Caco-2 (cell line): Measurements from ENCODE around the gene FAT2. TPM values are rescaled to one million over a fixed set of nuclear protein-coding genes. Genes with fewer than 3 reads are reported as not detected.
A peak's percentile ranks its signal among the peaks of the same experiment; 100 is the strongest.

Source experiments
- Bru-seq: library from RNA; stranded (reverse); fragments of 400-500 nt; gene quantifications from one replicate; lab custom pipeline; 2021; lab: Mats Ljungman, UMichigan
- BruChase-seq, 2 experiments: library from RNA; stranded (reverse); fragments of 400-500 nt; gene quantifications; one replicate each; lab custom pipeline; 2021; lab: Mats Ljungman, UMichigan
- BruUV-seq: library from RNA; stranded (reverse); fragments of 400-500 nt; replicated peaks from 2 replicates; lab custom pipeline; 2021; lab: Mats Ljungman, UMichigan
- CTCF ChIA-PET: fragments of 300-600 bp; sonication (Branson Sonifier 250); formaldehyde crosslinking; loops from one replicate; lab custom pipeline; 2022; ENCODE audit warnings: antibody characterized with exemption; lab: Charles Lee
- POLR2A ChIA-PET: fragments of 300-600 bp; sonication (Branson Sonifier 250); formaldehyde crosslinking; loops from one replicate; lab custom pipeline; 2022; ENCODE audit warnings: antibody characterized with exemption; lab: Charles Lee
- DNase-seq, 2 experiments: peaks; one replicate each; pipeline versions ENCODE4 v3.0.0 to v3.0.0-alpha.2; 2020 to 2022
- H3K27me3 ChIP-seq: replicated peaks from 2 replicates; pipeline ENCODE4 v1.6.0; 2011; ENCODE audit warnings: low read length; ENCODE audit not compliant: control insufficient read depth, insufficient read depth
- H3K36me3 ChIP-seq: 2 replicates; pipeline ENCODE4 v1.5.1; 2011; ENCODE audit warnings: low read length; ENCODE audit not compliant: control insufficient read depth, insufficient read depth
- H3K4me1 ChIP-seq: fragments of 250-450 bp; sonication (Bioruptor Pico); 2 replicates; pipeline ENCODE4 v1.5.1; 2020; ENCODE audit warnings: mild to moderate bottlenecking
- H3K4me3 ChIP-seq: 2 replicates; pipeline ENCODE4 v1.5.1; 2011; ENCODE audit warnings: low read depth, mild to moderate bottlenecking, control low read depth, low read length
- H3K9me3 ChIP-seq: fragments of 250-450 bp; sonication (Bioruptor Pico); 2 replicates; pipeline ENCODE4 v1.5.1; 2020; ENCODE audit warnings: mild to moderate bottlenecking, moderate library complexity
- H3K27ac Mint-ChIP-seq: one replicate; pipeline ENCODE4 v1.8.0; 2022; ENCODE audit warnings: mixed read lengths; ENCODE audit not compliant: unreplicated experiment
- H3K27me3 Mint-ChIP-seq: one replicate; pipeline ENCODE4 v1.8.0; 2022; ENCODE audit warnings: mixed read lengths; ENCODE audit not compliant: insufficient read depth, unreplicated experiment
- H3K36me3 Mint-ChIP-seq: one replicate; pipeline ENCODE4 v1.8.0; 2022; ENCODE audit warnings: mild to moderate bottlenecking, mixed read lengths; ENCODE audit not compliant: insufficient read depth, unreplicated experiment
- H3K4me1 Mint-ChIP-seq: one replicate; pipeline ENCODE4 v1.8.0; 2022; ENCODE audit warnings: low read depth, mixed read lengths; ENCODE audit not compliant: unreplicated experiment
- H3K4me3 Mint-ChIP-seq: one replicate; pipeline ENCODE4 v1.8.0; 2022; ENCODE audit warnings: mild to moderate bottlenecking, moderate library complexity, mixed read lengths; ENCODE audit not compliant: unreplicated experiment
- H3K9me3 Mint-ChIP-seq: one replicate; pipeline ENCODE4 v1.8.0; 2022; ENCODE audit warnings: mixed read lengths; ENCODE audit not compliant: unreplicated experiment
- intact Hi-C: fragments of 100-400 bp; cut with micrococcal nuclease; formaldehyde crosslinking; loops from one replicate; pipeline ENCODE4 v1.10.0; 2022; ENCODE audit not compliant: unreplicated experiment
- long read RNA-seq: library from polyadenylated mRNA; stranded (forward); transcript quantifications from one replicate; pipeline ENCODE4 v2.0.0, GENCODE V29; 2022
- total RNA-seq: library from RNA; stranded (reverse); gene quantifications from 2 replicates; pipeline ENCODE4 v1.2.3, GENCODE V29; 2022
- TF ChIP-seq, protein P1 (sequence below), 2 experiments: fragments of 200-600 bp in 1 of 2; IDR thresholded peaks; 1 replicate in 1 of 2; 2 replicates in 1 of 2; pipeline versions ENCODE4 v1.5.1 to v1.8.0; 2011 to 2022; ENCODE audit warnings: antibody characterized with exemption in 1 of 2, control low read depth in 1 of 2, inconsistent platforms in 1 of 2, low read depth in 1 of 2, low read length in 1 of 2, mild to moderate bottlenecking in 1 of 2, moderate library complexity in 1 of 2; ENCODE audit not compliant: insufficient read depth in 1 of 2, severe bottlenecking in 1 of 2, unreplicated experiment in 1 of 2

FAT2 gene, protein sequence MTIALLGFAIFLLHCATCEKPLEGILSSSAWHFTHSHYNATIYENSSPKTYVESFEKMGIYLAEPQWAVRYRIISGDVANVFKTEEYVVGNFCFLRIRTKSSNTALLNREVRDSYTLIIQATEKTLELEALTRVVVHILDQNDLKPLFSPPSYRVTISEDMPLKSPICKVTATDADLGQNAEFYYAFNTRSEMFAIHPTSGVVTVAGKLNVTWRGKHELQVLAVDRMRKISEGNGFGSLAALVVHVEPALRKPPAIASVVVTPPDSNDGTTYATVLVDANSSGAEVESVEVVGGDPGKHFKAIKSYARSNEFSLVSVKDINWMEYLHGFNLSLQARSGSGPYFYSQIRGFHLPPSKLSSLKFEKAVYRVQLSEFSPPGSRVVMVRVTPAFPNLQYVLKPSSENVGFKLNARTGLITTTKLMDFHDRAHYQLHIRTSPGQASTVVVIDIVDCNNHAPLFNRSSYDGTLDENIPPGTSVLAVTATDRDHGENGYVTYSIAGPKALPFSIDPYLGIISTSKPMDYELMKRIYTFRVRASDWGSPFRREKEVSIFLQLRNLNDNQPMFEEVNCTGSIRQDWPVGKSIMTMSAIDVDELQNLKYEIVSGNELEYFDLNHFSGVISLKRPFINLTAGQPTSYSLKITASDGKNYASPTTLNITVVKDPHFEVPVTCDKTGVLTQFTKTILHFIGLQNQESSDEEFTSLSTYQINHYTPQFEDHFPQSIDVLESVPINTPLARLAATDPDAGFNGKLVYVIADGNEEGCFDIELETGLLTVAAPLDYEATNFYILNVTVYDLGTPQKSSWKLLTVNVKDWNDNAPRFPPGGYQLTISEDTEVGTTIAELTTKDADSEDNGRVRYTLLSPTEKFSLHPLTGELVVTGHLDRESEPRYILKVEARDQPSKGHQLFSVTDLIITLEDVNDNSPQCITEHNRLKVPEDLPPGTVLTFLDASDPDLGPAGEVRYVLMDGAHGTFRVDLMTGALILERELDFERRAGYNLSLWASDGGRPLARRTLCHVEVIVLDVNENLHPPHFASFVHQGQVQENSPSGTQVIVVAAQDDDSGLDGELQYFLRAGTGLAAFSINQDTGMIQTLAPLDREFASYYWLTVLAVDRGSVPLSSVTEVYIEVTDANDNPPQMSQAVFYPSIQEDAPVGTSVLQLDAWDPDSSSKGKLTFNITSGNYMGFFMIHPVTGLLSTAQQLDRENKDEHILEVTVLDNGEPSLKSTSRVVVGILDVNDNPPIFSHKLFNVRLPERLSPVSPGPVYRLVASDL (N-terminal part only)
- total RNA-seq (0.21 and 0.32 TPM in 2 replicates), Bru-seq, nascent RNA (percentile 11 among the genes with signal in this experiment), BruChase-seq, experiment 1, labeled RNA remaining after a 2-hour chase (percentile 16 among the genes with signal in this experiment), BruChase-seq, experiment 2, labeled RNA remaining after a 6-hour chase (percentile 19 among the genes with signal in this experiment)
- long read RNA-seq = 0 reads

DNA sequence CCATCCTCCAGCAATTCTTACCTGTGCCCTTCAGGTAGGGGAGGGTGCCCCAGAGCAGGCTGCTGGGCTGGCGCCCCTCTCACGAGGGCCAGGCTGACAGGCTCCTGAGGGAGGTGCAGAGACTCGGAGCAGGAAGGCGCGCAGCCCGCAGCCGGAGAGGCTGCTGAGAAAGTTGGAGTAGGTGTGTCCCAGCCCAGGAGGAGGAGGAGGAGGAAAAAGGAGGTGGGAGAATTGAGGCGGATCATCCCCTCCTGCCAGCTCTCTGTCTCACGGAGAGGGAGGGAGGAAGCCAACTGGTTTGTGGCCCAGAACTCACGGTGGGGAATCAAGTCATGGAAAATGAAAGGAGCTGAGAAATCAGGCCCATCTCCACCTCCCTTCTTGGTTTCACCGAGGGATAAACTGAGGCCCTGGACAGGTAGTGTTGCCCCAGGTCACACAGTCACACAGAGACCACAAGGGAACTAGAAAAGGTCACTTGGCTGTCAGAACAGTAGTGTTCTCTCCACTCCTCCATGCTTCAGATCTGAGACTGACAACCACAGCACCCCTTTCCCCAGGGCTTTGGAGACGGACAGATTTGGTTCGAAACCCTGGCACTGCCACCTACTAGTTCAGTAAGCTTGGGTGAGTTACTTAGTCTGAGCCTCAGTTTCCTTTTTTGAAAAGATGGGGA lies at the start of gene FAT2:
TSS of gene FAT2 (minus strand) at position 188 of the 676 bp plus-strand sequence. CDS start 22,400 bp downstream, outside the sequence.
- Mint-ChIP-seq H3K4me1 (peaks cover 8% of the 10 kb centered on the region), H3K27ac (no peak within 1 kb of the TSS), H3K36me3 (no peaks in the 10 kb centered on the region), H3K9me3 (no peaks in the 10 kb centered on the region), H3K4me3 (no peak within 1 kb of the TSS), H3K27me3 (no peaks in the 10 kb centered on the region)
- Histone ChIP-seq H3K4me1 (peaks cover 10% of the 10 kb centered on the region), H3K9me3 (no peaks in the 10 kb centered on the region), H3K27me3 (no peaks in the 10 kb centered on the region), H3K36me3 (no peaks in the 10 kb centered on the region; the same call in 1 of the 2 replicates), H3K4me3 (no peak within 1 kb of the TSS)
- BruUV-seq = no TSS peak
- ChIA-PET POLR2A (no interaction called here), CTCF (no interaction called here)
- TF ChIP-seq, protein P1, sequence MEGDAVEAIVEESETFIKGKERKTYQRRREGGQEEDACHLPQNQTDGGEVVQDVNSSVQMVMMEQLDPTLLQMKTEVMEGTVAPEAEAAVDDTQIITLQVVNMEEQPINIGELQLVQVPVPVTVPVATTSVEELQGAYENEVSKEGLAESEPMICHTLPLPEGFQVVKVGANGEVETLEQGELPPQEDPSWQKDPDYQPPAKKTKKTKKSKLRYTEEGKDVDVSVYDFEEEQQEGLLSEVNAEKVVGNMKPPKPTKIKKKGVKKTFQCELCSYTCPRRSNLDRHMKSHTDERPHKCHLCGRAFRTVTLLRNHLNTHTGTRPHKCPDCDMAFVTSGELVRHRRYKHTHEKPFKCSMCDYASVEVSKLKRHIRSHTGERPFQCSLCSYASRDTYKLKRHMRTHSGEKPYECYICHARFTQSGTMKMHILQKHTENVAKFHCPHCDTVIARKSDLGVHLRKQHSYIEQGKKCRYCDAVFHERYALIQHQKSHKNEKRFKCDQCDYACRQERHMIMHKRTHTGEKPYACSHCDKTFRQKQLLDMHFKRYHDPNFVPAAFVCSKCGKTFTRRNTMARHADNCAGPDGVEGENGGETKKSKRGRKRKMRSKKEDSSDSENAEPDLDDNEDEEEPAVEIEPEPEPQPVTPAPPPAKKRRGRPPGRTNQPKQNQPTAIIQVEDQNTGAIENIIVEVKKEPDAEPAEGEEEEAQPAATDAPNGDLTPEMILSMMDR (IDR thresholded peaks at IDR 0.05; ENCODE audit: insufficient read depth in 1 of 2, low read depth in 1 of 2, low read length in 1 of 2, severe bottlenecking in 1 of 2, unreplicated experiment in 1 of 2) = no peak
- intact Hi-C loops = no loop called here
- DNase-seq = no peak

DNA sequence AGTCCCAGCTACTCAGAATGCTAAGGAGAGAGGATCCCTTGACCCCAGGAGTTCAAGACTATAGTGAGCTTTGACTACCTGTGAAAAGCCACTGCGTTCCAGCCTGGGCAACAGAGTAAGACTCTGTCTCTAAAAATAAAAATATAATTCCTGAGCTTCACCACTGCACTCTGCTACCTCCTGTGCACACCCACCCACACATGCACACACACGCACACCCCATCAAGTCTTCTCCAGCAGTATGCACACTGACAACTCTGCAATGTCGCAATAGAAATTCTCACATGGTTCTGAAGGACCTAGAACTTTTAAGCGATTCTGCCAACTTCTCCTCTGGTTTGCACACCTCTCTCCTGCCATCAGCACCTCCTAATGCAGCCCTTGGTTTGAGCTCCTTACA lies 47.5 kb upstream of the FAT2 start:
- Mint-ChIP-seq H3K27ac (no peak overlapping the region), H3K27me3 (peaks cover 2% of the 10 kb centered on the region), H3K4me3 (no peak overlapping the region), H3K36me3 (no peaks in the 10 kb centered on the region), H3K9me3 (no peaks in the 10 kb centered on the region), H3K4me1 (no peaks in the 10 kb centered on the region)
- TF ChIP-seq, protein P1 (IDR thresholded peaks at IDR 0.05; ENCODE audit: insufficient read depth in 1 of 2, low read depth in 1 of 2, low read length in 1 of 2, severe bottlenecking in 1 of 2, unreplicated experiment in 1 of 2) = no peak
- no peaks in the 10 kb centered on the region for H3K4me1 ChIP-seq
- H3K4me3 ChIP-seq = no peak overlapping the region
- H3K27me3 ChIP-seq = no peaks in the 10 kb centered on the region
- DNase-seq = no peak
- CTCF ChIA-PET = interaction anchor here (1.1 to 1.2 kb wide), 2 partner anchors 20 to 115 kb away, joined by 3 to 5 read pairs; no protein-coding TSS in a partner anchor
- no peaks in the 10 kb centered on the region for H3K36me3 ChIP-seq
- H3K9me3 ChIP-seq = no peaks in the 10 kb centered on the region
- no TSS peak for BruUV-seq
- intact Hi-C loops = no loop called here
- POLR2A ChIA-PET = no interaction called here
